Measurements from ENCODE around the gene SPOP. TPM values are rescaled to one million over a fixed set of nuclear protein-coding genes. Genes with fewer than 3 reads are reported as not detected.

Gene SPOP
- total RNA-seq, 1 donor from 2014 or later = 66.9 TPM

DNA sequence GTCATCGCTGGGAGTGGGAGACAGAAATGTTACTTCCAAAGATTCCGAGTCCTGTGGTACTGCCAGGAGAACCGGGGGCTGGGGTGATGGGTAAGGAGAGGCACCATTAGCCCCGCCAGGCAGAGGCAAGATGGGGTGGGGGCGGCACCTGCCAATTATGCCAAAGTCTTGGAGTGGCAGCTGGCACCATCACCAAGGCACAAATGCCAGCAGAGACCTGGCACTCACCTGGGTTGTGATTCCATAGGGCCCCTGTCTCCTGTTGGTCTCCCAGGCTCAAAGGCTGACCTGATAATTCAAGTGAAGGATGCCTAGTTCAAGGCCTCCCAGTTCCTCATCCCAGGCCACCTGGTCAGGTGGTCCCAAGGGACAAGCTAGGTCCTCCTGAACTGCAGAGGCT, 94.7 kb downstream of the SPOP start:
- H3K4me1 ChIP-seq = peaks cover 14% of the 10 kb centered on the region
- DNase-seq = no peak
- H3K36me3 ChIP-seq = no peaks in the 10 kb centered on the region
- intact Hi-C loops (cut with micrococcal nuclease) = no loop called here
- H3K4me3 ChIP-seq = no peak overlapping the region
- no peak overlapping the region for H3K27ac ChIP-seq (replicated peaks)
- no peaks in the 10 kb centered on the region for H3K27me3 ChIP-seq (ENCODE audit: low read depth)
- no peaks in the 10 kb centered on the region for H3K9me3 ChIP-seq (replicated peaks)
- TF ChIP-seq, protein P1, sequence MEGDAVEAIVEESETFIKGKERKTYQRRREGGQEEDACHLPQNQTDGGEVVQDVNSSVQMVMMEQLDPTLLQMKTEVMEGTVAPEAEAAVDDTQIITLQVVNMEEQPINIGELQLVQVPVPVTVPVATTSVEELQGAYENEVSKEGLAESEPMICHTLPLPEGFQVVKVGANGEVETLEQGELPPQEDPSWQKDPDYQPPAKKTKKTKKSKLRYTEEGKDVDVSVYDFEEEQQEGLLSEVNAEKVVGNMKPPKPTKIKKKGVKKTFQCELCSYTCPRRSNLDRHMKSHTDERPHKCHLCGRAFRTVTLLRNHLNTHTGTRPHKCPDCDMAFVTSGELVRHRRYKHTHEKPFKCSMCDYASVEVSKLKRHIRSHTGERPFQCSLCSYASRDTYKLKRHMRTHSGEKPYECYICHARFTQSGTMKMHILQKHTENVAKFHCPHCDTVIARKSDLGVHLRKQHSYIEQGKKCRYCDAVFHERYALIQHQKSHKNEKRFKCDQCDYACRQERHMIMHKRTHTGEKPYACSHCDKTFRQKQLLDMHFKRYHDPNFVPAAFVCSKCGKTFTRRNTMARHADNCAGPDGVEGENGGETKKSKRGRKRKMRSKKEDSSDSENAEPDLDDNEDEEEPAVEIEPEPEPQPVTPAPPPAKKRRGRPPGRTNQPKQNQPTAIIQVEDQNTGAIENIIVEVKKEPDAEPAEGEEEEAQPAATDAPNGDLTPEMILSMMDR (IDR thresholded peaks at IDR 0.05; ENCODE audit: borderline replicate concordance) = no peak

DNA sequence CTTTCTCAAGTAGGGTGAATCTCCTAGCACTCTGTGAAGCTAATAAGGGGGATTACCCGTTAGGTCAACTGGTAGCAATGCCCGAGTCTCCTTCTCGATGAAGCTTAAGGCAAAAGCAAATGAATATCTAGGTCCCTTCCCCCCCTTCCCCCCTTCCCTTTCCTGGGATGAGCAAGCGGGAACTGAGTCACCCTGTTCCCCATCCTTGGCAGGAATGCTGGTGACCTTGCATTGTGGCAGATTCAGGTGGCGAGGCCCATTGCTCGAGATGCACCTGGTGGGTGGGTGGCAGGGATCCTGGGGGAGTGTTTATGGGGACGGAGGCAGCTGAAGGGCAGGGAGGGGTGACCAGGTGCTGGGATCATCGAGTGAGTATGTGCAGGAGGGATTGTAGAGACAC, 95.1 kb downstream of the SPOP start:
- no peaks in the 10 kb centered on the region for H3K27me3 ChIP-seq (ENCODE audit: low read depth)
- H3K4me3 ChIP-seq = no peak overlapping the region
- no peak overlapping the region for H3K27ac ChIP-seq (replicated peaks)
- no peaks in the 10 kb centered on the region for H3K36me3 ChIP-seq
- TF ChIP-seq, protein P1 (IDR thresholded peaks at IDR 0.05; ENCODE audit: borderline replicate concordance) = no peak
- DNase-seq = no peak
- H3K4me1 ChIP-seq = peaks cover 18% of the 10 kb centered on the region
- H3K9me3 ChIP-seq (replicated peaks) = no peaks in the 10 kb centered on the region
- intact Hi-C loops (cut with micrococcal nuclease) = no loop called here

DNA sequence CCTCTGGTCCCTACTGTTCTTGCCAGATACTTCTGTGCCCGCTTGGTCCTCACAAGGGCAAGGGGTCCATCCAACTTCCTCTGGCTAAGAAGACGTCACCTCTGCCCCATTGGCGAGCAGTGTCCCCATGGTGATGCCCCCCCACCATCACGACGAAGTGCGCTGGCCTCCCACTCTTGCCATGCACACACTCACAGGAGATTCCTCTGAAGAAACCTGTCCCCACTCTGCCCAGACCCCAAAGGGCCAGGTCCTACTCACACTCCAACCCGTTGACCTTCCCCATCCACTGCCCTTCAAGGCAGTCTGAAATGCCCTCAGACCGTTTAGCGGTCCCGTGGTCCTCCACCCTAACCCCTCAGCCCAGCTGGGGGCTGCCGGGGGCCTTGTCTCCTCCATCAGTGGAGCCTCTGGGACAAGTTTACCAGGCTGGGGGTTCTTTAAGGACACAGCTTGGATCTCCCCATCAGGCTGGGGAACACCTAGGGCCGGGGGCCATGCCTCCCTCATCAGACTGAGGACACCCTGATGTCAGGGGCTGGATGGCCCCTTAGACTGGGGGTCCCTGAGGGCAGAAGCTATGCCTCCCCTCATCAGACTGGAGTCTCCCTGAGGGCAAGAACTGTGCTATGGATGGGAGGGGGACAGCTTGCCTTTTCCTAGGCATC, 95.7 kb downstream of the SPOP start:
- Histone ChIP-seq H3K9me3 (replicated peaks) (no peaks in the 10 kb centered on the region), H3K27ac (replicated peaks) (no peak overlapping the region), H3K4me3 (no peak overlapping the region), H3K4me1 (peaks cover 24% of the 10 kb centered on the region), H3K27me3 (ENCODE audit: low read depth) (no peaks in the 10 kb centered on the region), H3K36me3 (no peaks in the 10 kb centered on the region)
- intact Hi-C loops (cut with micrococcal nuclease) = no loop called here
- TF ChIP-seq, protein P1 (IDR thresholded peaks at IDR 0.05; ENCODE audit: borderline replicate concordance) = no peak
- no peak for DNase-seq

DNA sequence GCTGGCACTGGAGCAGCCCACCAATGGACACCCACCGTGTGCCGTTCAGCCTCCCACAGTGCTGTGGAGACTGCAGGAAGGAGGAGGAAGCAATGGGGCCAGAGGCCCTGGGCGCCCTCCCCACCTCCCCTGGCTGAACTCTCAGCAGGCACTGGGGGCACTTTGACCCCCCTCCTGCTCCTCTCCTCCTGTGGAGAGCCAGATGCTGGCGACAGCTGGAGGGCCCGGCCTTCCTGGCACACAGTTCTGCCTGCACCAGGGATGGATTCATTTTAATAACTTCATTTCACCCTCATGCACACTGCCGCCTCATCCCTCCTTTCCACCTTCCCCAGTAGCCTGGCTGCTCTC, 96.3 kb downstream of the SPOP start:
- intact Hi-C loops (cut with micrococcal nuclease) = no loop called here

DNA sequence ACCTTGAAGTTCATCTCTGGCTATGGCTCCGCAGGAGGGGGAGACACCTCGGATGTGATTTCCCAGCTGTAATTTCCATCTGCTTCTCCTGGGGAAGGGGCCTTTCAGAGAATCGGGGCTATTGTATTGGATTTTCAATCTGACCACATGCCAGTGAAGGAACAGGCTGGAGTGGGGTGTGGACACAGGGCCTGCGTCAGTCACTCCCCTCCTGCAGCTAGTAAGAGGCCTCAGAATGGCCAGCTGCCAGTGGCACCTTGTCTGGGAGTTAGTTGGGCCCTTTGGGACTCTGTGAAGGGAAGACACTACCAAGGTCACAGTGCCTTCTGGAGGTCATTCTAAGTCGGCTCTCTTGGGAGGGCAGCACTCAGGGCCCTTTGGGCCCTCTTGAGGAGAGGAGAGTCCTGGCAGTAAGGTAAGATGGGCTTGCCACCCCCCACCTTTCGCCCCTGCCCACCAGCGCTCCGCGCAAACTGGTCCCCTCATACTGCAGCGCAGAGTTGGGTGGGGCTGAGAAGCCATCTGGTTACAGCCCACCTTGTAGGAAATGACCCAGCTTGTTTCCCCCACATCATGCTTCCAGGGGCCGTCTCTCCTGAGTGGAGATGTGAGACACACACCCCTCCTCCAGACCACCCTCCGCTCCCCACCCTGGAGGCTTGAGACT, 96.8 kb downstream of the SPOP start:
- H3K36me3 ChIP-seq = no peaks in the 10 kb centered on the region
- no peaks in the 10 kb centered on the region for H3K27me3 ChIP-seq (ENCODE audit: low read depth)
- no peak overlapping the region for H3K4me3 ChIP-seq
- TF ChIP-seq, protein P1 (IDR thresholded peaks at IDR 0.05; ENCODE audit: borderline replicate concordance) = no peak
- DNase-seq = no peak
- H3K9me3 ChIP-seq (replicated peaks) = no peaks in the 10 kb centered on the region
- peaks cover 35% of the 10 kb centered on the region for H3K4me1 ChIP-seq
- no peak overlapping the region for H3K27ac ChIP-seq (replicated peaks)
- intact Hi-C loops (cut with micrococcal nuclease) = no loop called here

More for the DNA sequence above, 96.3 kb downstream of the SPOP start:
- no peak overlapping the region for H3K27ac ChIP-seq (replicated peaks)
- DNase-seq = no peak
- H3K4me1 ChIP-seq = peaks cover 30% of the 10 kb centered on the region
- H3K4me3 ChIP-seq = no peak overlapping the region
- no peaks in the 10 kb centered on the region for H3K9me3 ChIP-seq (replicated peaks)
- TF ChIP-seq, protein P1 (IDR thresholded peaks at IDR 0.05; ENCODE audit: borderline replicate concordance) = no peak
- H3K27me3 ChIP-seq (ENCODE audit: low read depth) = no peaks in the 10 kb centered on the region
- H3K36me3 ChIP-seq = no peaks in the 10 kb centered on the region

All from left ventricle myocardium inferior (tissue), 1 donor.